OCI-LY7 (cell line): ENCODE results near the gene PLAC9. TPM values are rescaled to one million over a fixed set of nuclear protein-coding genes. Genes with fewer than 3 reads are reported as not detected.

Experiments used
- BruUV-seq: library from RNA; stranded (reverse); fragments of 400-500 nt; replicated peaks from 2 replicates; lab custom pipeline; 2021; lab: Mats Ljungman, UMichigan
- CTCF ChIA-PET: fragments of 300-600 bp; sonication (Branson Sonifier 250); formaldehyde crosslinking; loops from one replicate; lab custom pipeline; 2022; ENCODE audit warnings: antibody characterized with exemption; ENCODE audit not compliant: unreplicated experiment; lab: Charles Lee
- POLR2A ChIA-PET: fragments of 300-600 bp; sonication (Branson Sonifier 250); formaldehyde crosslinking; loops from one replicate; lab custom pipeline; 2022; ENCODE audit warnings: antibody characterized with exemption; lab: Charles Lee
- DNase-seq: peaks from one replicate; pipeline ENCODE4 v3.0.0-alpha.2; 2015; ENCODE audit warnings: low spot score
- H2AFZ ChIP-seq: fragments of 200-600 bp; sonication (generic), shearing (Covaris generic); 2 replicates; pipeline ENCODE4 v1.6.1; 2014; ENCODE audit warnings: mild to moderate bottlenecking, antibody characterized with exemption, low read length, moderate library complexity
- H3K27ac ChIP-seq: fragments of 200-600 bp; sonication (generic); 2 replicates; pipeline ENCODE4 v1.5.1; 2014; ENCODE audit warnings: mixed run types, low read depth, mild to moderate bottlenecking, moderate library complexity, low read length, inconsistent platforms; ENCODE audit not compliant: poor library complexity, severe bottlenecking
- H3K36me3 ChIP-seq: fragments of 200-600 bp; sonication (generic); 2 replicates; pipeline ENCODE4 v1.6.1; 2014; ENCODE audit warnings: mild to moderate bottlenecking, antibody characterized with exemption, low read length, moderate library complexity, mixed read lengths; ENCODE audit not compliant: insufficient read depth
- H3K4me1 ChIP-seq: fragments of 200-600 bp; sonication (generic); 2 replicates; pipeline ENCODE4 v1.5.1; 2014; ENCODE audit warnings: mild to moderate bottlenecking, low read length; ENCODE audit not compliant: insufficient read depth, poor library complexity, severe bottlenecking
- H3K4me2 ChIP-seq: fragments of 200-600 bp; sonication (generic); 2 replicates; pipeline ENCODE4 v1.6.1; 2014; ENCODE audit warnings: mild to moderate bottlenecking, low read length
- H3K4me3 ChIP-seq: fragments of 200-600 bp; sonication (generic); 2 replicates; pipeline ENCODE4 v1.5.1; 2014; ENCODE audit warnings: mild to moderate bottlenecking, low read depth, low read length; ENCODE audit not compliant: poor library complexity, severe bottlenecking
- H3K79me2 ChIP-seq: fragments of 200-600 bp; sonication (generic); 2 replicates; pipeline ENCODE4 v1.6.1; 2016; ENCODE audit warnings: low read depth, mild to moderate bottlenecking, low read length, moderate library complexity, mixed read lengths; ENCODE audit not compliant: insufficient read depth
- H3K9me2 ChIP-seq: fragments of 200-600 bp; sonication (generic); 2 replicates; pipeline ENCODE4 v1.6.1; 2016; ENCODE audit warnings: mild to moderate bottlenecking, low read length, mixed read lengths; ENCODE audit not compliant: insufficient read depth
- H3K9me3 ChIP-seq: fragments of 200-600 bp; sonication (generic); 2 replicates; pipeline ENCODE4 v1.6.1; 2014; ENCODE audit warnings: mild to moderate bottlenecking, mixed run types, low read length, mixed read lengths
- H4K20me1 ChIP-seq: fragments of 200-600 bp; sonication (generic); 2 replicates; pipeline ENCODE4 v1.6.1; 2014; ENCODE audit warnings: mild to moderate bottlenecking, antibody characterized with exemption, low read length, moderate library complexity, mixed read lengths; ENCODE audit not compliant: insufficient read depth
- EZH2phosphoT487 ChIP-seq: fragments of 200-600 bp; sonication (generic); IDR thresholded peaks from 2 replicates; pipeline ENCODE4 v1.6.1; 2018; ENCODE audit warnings: low read depth, borderline replicate concordance, mild to moderate bottlenecking, mixed run types, antibody characterized with exemption, low read length, moderate library complexity, mixed read lengths
- intact Hi-C: fragments of 100-400 bp; cut with micrococcal nuclease; formaldehyde crosslinking; loops from one replicate; pipeline ENCODE4 v1.10.0; 2022; ENCODE audit not compliant: unreplicated experiment
- total RNA-seq, 2 experiments: library from RNA; depleted of rRNA in 1 of 2; stranded (reverse); fragments of >200 nt in 1 of 2; shearing (Covaris generic) in 1 of 2; gene quantifications; 2 replicates each; pipeline ENCODE4 v1.2.3, GENCODE V29; 2014 to 2022
- TF ChIP-seq, protein P1 (sequence below): fragments of 200-600 bp; sonication (generic); conservative IDR thresholded peaks from 2 replicates; pipeline ENCODE4 v1.5.1; 2014; ENCODE audit warnings: mild to moderate bottlenecking, antibody characterized with exemption, low read length, moderate library complexity, mixed read lengths

PLAC9 gene
- total RNA-seq, 2 experiments from 2014 or later: not detected

DNA sequence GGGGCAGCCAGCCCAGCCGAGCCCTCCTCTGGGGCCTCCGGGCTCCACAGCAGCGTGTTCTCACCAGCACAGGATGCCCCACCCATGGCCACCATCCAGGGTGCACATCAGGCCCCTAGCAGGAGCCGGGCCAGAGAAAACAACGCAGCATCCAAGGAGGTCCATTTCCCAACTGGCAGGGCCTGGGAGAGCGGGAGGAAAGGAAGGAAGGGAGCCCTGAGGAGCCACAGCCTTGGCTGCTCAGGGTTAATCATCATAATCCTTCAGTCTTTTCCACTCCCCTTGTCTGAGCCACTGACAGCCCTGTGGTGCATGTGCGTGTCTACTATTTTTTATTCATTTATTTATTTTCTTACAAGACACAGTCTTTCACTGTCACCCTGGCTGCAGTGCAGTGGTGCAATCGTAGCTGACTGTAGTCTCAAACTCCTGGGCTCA is 3.6 kb downstream of the PLAC9 start:
- POLR2A ChIA-PET: no interaction called here
- no peak for TF ChIP-seq EZH2phosphoT487
- TF ChIP-seq, protein P1, sequence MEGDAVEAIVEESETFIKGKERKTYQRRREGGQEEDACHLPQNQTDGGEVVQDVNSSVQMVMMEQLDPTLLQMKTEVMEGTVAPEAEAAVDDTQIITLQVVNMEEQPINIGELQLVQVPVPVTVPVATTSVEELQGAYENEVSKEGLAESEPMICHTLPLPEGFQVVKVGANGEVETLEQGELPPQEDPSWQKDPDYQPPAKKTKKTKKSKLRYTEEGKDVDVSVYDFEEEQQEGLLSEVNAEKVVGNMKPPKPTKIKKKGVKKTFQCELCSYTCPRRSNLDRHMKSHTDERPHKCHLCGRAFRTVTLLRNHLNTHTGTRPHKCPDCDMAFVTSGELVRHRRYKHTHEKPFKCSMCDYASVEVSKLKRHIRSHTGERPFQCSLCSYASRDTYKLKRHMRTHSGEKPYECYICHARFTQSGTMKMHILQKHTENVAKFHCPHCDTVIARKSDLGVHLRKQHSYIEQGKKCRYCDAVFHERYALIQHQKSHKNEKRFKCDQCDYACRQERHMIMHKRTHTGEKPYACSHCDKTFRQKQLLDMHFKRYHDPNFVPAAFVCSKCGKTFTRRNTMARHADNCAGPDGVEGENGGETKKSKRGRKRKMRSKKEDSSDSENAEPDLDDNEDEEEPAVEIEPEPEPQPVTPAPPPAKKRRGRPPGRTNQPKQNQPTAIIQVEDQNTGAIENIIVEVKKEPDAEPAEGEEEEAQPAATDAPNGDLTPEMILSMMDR: no peak
- H3K36me3 ChIP-seq: no peaks in the 10 kb centered on the region
- intact Hi-C loops: no loop called here
- H3K79me2 ChIP-seq: no peaks in the 10 kb centered on the region
- no TSS peak for BruUV-seq
- no peak overlapping the region for H3K27ac ChIP-seq
- no peaks in the 10 kb centered on the region for H3K4me1 ChIP-seq
- no peaks in the 10 kb centered on the region for H4K20me1 ChIP-seq
- no peak overlapping the region for H3K4me2 ChIP-seq
- CTCF ChIA-PET: no interaction called here
- no peaks in the 10 kb centered on the region for H3K9me3 ChIP-seq
- DNase-seq: no peak
- H3K4me3 ChIP-seq: no peak overlapping the region
- no peak overlapping the region for H2AFZ ChIP-seq
- H3K9me2 ChIP-seq: no peaks in the 10 kb centered on the region

DNA sequence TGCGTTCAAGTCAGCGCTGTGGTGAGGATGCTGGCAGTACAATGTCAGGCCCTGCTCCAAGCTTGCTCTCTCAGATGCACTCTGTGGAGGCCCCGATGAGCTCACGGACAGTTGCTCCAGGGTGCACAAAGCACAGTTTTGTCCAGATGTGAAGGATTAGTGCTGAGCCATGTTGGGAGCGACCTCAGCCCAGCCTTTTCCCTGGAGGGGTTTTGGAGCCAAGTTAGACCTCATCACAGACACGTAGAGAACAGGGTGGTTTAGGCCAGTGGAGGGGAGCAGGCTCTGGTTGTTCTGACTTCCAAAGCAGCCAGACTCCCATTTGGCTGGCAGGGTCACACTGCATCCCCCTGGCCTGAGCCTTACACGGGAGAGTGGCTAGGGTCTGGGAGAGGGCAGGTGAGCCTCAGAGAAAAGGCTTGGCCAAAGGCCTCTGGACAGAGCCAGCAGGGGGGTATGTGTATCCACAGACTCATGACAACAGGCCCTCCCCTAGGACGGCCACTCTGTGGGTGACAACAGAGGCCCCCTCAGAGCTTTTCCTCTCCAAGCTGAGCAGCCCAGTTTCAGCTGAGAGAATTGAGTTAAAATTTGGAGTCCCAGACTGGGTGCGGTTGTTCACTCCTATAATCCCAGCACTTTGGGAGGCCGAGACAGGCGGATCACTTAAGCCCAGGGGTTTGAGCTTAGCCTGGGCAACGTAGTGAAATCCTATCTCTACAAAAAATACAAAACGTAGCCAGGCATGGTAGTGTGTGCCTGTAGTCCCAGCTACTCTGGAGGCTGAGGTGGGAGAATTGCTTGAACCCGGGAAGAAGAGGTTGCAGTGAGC is 4.7 kb downstream of the PLAC9 start:
- H3K36me3 ChIP-seq: no peaks in the 10 kb centered on the region
- H3K4me1 ChIP-seq: no peaks in the 10 kb centered on the region
- DNase-seq: no peak
- H3K9me2 ChIP-seq: no peaks in the 10 kb centered on the region
- ChIA-PET CTCF (interaction anchor here (0.6 kb wide), 1 partner anchor 334 kb away, joined by 3 read pairs; no protein-coding TSS in a partner anchor), POLR2A (interaction anchor here (0.6 kb wide), 1 partner anchor 639 kb away, joined by 3 read pairs; no protein-coding TSS in a partner anchor)
- no TSS peak for BruUV-seq
- no peak overlapping the region for H3K4me2 ChIP-seq
- no peaks in the 10 kb centered on the region for H3K79me2 ChIP-seq
- no peaks in the 10 kb centered on the region for H3K9me3 ChIP-seq
- no peak overlapping the region for H3K27ac ChIP-seq
- no peak overlapping the region for H3K4me3 ChIP-seq
- no peak for TF ChIP-seq EZH2phosphoT487
- TF ChIP-seq, protein P1: no peak
- H4K20me1 ChIP-seq: no peaks in the 10 kb centered on the region
- intact Hi-C loops: no loop called here
- H2AFZ ChIP-seq: no peak overlapping the region

DNA sequence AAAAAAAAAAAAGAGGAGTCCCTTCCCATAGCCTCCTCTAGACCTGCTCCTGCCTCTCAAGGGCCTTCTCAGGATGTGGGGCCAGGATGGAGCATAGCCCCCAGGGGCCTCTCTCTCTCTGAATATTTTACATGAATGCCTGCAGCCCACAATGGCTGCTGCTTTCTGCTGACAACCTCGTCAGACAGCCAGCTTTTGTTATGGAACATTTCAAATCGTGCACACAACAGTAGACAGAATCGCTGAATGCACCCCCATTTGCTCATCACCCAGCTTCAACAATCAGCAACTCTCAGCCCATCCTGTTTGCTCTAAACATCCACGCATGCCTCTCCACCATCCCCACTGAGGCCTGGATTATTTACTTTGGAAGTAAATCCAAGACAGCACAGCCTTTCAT is 5.4 kb downstream of the PLAC9 start:
- Histone ChIP-seq H3K36me3 (no peaks in the 10 kb centered on the region), H3K4me3 (no peak overlapping the region), H2AFZ (no peak overlapping the region), H3K9me2 (no peaks in the 10 kb centered on the region), H3K9me3 (no peaks in the 10 kb centered on the region), H3K4me2 (no peak overlapping the region), H4K20me1 (no peaks in the 10 kb centered on the region), H3K27ac (no peak overlapping the region), H3K4me1 (no peaks in the 10 kb centered on the region), H3K79me2 (no peaks in the 10 kb centered on the region)
- BruUV-seq: no TSS peak
- intact Hi-C loops: no loop called here
- DNase-seq: no peak
- CTCF ChIA-PET: interaction anchor here (0.6 kb wide), 1 partner anchor 333 kb away, joined by 3 read pairs; no protein-coding TSS in a partner anchor
- POLR2A ChIA-PET: no interaction called here
- TF ChIP-seq, protein P1: no peak
- TF ChIP-seq EZH2phosphoT487: no peak
